Thymus (tissue), 11 donors: ENCODE results near the gene AGO4. TPM values are rescaled to one million over a fixed set of nuclear protein-coding genes. Genes with fewer than 3 reads are reported as not detected.
"Not testable (repeated sequence)": the region's sequence is repeated elsewhere in the genome, so short reads cannot be mapped to it uniquely, and the experiment has no call there.

Source experiments
- DNase-seq, 9 donors: peaks; one replicate each; pipeline ENCODE4 v3.0.0-alpha.2; 2013; ENCODE audit warnings: low spot score in 9 of 9, low read depth in 6 of 9, missing footprints in 1 of 9
- H3K27ac ChIP-seq, 2 donors: one replicate each; pipeline ENCODE4 v1.5.1; 2013; ENCODE audit warnings: control low read depth in 1 of 2, low read depth in 1 of 2, low read length in 1 of 2, mild to moderate bottlenecking in 1 of 2, moderate library complexity in 1 of 2
- H3K27me3 ChIP-seq, 2 donors: one replicate each; pipeline ENCODE4 v1.5.1; 2013; ENCODE audit warnings: low read length in 1 of 2; ENCODE audit not compliant: control insufficient read depth in 2 of 2, insufficient read depth in 1 of 2
- H3K36me3 ChIP-seq, 2 donors: one replicate each; pipeline ENCODE4 v1.5.1; 2013; ENCODE audit warnings: low read length in 1 of 2, mild to moderate bottlenecking in 1 of 2, moderate library complexity in 1 of 2; ENCODE audit not compliant: control insufficient read depth in 2 of 2, insufficient read depth in 2 of 2
- H3K4me1 ChIP-seq, 2 donors: one replicate each; pipeline ENCODE4 v1.5.1; 2013; ENCODE audit warnings: low read length in 2 of 2; ENCODE audit not compliant: control insufficient read depth in 2 of 2, insufficient read depth in 2 of 2
- H3K4me3 ChIP-seq, 2 donors: one replicate each; pipeline ENCODE4 v1.5.1; 2013; ENCODE audit warnings: low read length in 2 of 2, control low read depth in 1 of 2, mild to moderate bottlenecking in 1 of 2
- H3K9me3 ChIP-seq, 2 donors: one replicate each; pipeline ENCODE4 v1.5.1; 2013; ENCODE audit warnings: low read length in 1 of 2, mild to moderate bottlenecking in 1 of 2; ENCODE audit not compliant: control insufficient read depth in 2 of 2, insufficient read depth in 1 of 2
- WGBS: extraction: QIAGEN DNeasy Blood & Tissue Kit; methylation state at CpG from one replicate; pipeline ENCODE4 v1.1.7; 2013; 5-methylcytosine and 5-hydroxymethylcytosine counted together
- polyA plus RNA-seq: library from polyadenylated mRNA; stranded (reverse); fragments of 200-250 nt; gene quantifications from one replicate; pipeline ENCODE4 v1.2.3, GENCODE V29; 2013
- total RNA-seq: library from RNA; stranded (reverse); fragments of 120-200 nt; gene quantifications from one replicate; pipeline ENCODE4 v1.2.4, GENCODE V29; 2013
- donor health status: healthy.

Gene AGO4
- total and polyA plus RNA-seq, 2 donors = 6.8 to 10.2 TPM

DNA sequence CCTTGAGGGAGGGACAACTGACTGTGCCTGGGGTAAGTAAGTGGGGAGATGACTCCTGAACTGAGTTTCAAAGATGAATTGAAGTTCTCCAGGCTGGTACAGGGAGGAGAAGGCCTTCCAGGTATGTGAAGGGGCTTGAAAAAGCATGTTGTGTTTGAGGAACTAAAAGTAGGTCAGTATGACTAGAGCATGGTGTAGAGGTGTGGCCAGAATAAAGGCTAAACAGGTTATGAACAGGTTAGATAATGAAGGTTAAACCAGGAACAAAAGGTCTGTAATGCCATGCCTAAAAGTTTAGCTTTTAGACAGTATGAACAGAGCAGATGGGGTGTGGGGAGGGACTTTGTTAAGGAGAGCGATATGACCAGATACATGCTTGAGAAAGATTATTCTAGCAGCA is 30.7 kb upstream of the AGO4 start:
- Histone ChIP-seq H3K27ac (no peak overlapping the region), H3K4me3 (no peak overlapping the region), H3K36me3 (no peaks in the 10 kb centered on the region), H3K4me1 (no peaks in the 10 kb centered on the region), H3K27me3 (no peaks in the 10 kb centered on the region), H3K9me3 (no peaks in the 10 kb centered on the region)
- DNase-seq = no peak
- 97% methylated on average over 1 of the region's 1 CpG for WGBS

GRCh38 chr1:35783055-35783583 is 24.7 kb upstream of the AGO4 start:
- Histone ChIP-seq H3K9me3 (no peaks in the 10 kb centered on the region), H3K36me3 (no peaks in the 10 kb centered on the region), H3K27me3 (no peaks in the 10 kb centered on the region), H3K4me1 (no peaks in the 10 kb centered on the region), H3K27ac (no peak overlapping the region), H3K4me3 (no peak overlapping the region)
- over 99% methylated on average over 2 of the region's 2 CpGs for WGBS
- DNase-seq = no peak

GRCh38 chr1:35784364-35784763 is 23.5 kb upstream of the AGO4 start:
- not testable (repeated sequence) for H3K36me3 ChIP-seq, DNase-seq, H3K27ac ChIP-seq, H3K4me1 ChIP-seq, H3K9me3 ChIP-seq, H3K4me3 ChIP-seq, H3K27me3 ChIP-seq
- WGBS = 97% methylated on average over 8 of the region's 8 CpGs

DNA sequence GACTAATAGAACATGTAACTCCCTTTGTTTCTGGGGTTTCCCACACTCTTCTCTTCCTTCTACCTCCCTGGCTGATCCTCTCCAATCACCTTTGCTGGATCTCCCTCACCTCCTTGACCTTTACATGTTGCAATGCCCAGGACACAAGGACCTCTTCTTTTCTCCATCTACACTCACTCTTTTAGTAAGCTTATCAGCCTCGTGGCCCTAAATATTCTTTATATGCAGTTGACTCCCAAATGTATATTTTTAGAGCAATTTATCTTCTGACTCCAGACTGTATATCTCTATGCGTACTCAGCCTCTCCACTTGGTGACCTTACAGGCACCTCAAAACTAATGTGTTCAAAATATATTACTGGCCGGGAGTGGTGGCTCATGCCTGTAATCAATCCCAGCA is 19.7 kb upstream of the AGO4 start:
- Histone ChIP-seq H3K36me3 (no peaks in the 10 kb centered on the region), H3K9me3 (no peaks in the 10 kb centered on the region), H3K4me3 (no peak overlapping the region), H3K27me3 (no peaks in the 10 kb centered on the region), H3K27ac (no peak overlapping the region), H3K4me1 (no peaks in the 10 kb centered on the region)
- DNase-seq = no peak
- WGBS = 92% methylated on average over 3 of the region's 3 CpGs

- no peaks in the 10 kb centered on the region for H3K27me3 ChIP-seq
Observed at GRCh38 chr1:35790670-35791069, 17.1 kb upstream of the AGO4 start.

GRCh38 chr1:35795295-35795694 is 12.5 kb upstream of the AGO4 start:
- Histone ChIP-seq H3K4me3 (no peak overlapping the region), H3K27ac (no peak overlapping the region), H3K36me3 (no peaks in the 10 kb centered on the region), H3K27me3 (no peaks in the 10 kb centered on the region), H3K9me3 (no peaks in the 10 kb centered on the region), H3K4me1 (no peaks in the 10 kb centered on the region)
- WGBS = 97% methylated on average over 7 of the region's 7 CpGs
- no peak for DNase-seq

More at GRCh38 chr1:35790670-35791069, 17.1 kb upstream of the AGO4 start:
- no peak overlapping the region for H3K27ac ChIP-seq
- H3K4me3 ChIP-seq = no peak overlapping the region
- no peaks in the 10 kb centered on the region for H3K4me1 ChIP-seq
- no peaks in the 10 kb centered on the region for H3K9me3 ChIP-seq
- no peaks in the 10 kb centered on the region for H3K36me3 ChIP-seq
- 69% methylated on average over 2 of the region's 2 CpGs for WGBS
- DNase-seq = no peak

GRCh38 chr1:35797380-35797779 is 10.4 kb upstream of the AGO4 start:
- Histone ChIP-seq H3K4me3 (no peak overlapping the region), H3K4me1 (no peaks in the 10 kb centered on the region), H3K27me3 (no peaks in the 10 kb centered on the region), H3K27ac (no peak overlapping the region), H3K36me3 (no peaks in the 10 kb centered on the region), H3K9me3 (no peaks in the 10 kb centered on the region)
- no peak for DNase-seq
- WGBS = 95% methylated on average over 5 of the region's 5 CpGs

DNA sequence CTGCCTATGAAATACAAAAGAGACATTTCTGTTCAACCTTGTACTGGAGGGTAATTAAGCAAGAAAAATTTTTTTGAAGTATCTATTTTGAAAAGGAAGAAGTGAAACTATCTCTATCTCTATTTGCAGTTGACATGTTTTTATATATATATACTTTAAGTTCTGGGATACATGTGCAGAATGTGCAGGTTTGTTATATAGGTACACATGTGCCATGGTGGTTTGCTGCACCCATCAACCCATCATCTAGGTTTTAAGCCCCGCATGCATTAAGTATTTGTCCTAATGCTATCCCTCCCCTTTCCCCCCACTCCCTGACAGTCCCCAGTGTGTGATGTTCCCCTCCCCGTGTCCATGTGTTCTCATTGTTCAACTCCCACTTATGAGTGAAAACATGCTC is 9.8 kb upstream of the AGO4 start:
- H3K4me1 ChIP-seq, H3K4me3 ChIP-seq, H3K27ac ChIP-seq, H3K9me3 ChIP-seq, H3K36me3 ChIP-seq, H3K27me3 ChIP-seq, DNase-seq: not testable (repeated sequence)
- WGBS = 89% methylated on average over 2 of the region's 2 CpGs

DNA sequence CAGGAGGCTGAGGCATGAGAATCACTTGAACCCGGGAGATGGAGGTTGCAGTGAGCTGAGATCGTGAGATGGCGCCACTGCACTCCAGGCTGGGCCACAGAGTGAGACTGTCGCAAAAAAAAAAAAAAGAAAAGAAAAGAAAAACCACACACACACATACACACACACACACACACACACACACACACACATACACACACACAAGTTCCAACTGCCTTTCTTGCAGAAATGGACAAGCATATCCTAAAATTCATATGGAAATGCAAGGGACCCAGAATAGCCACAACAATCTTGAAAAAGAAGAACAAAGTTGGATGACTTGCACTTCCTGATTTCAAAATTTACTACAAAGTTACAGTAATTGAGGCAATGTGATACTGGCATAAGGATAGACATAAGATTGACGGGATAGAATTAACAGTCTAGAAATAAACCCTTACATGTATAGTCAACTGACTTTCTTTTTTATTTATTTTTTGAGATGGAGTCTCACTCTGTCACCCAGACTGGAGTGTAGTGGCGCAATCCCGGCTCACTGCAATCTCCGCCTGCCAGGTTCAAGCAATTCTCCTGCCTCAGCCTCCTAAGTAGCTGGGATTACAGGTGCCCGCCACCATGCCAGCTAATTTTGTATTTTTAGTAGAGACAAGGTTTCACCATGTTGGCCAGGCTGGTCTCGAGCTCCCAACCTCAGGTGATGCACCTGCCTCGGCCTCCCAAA is 7.5 kb upstream of the AGO4 start:
- not testable (repeated sequence) for H3K4me3 ChIP-seq, H3K36me3 ChIP-seq, H3K27me3 ChIP-seq, DNase-seq, H3K4me1 ChIP-seq, H3K27ac ChIP-seq, H3K9me3 ChIP-seq
- WGBS = 89% methylated on average over 11 of the region's 11 CpGs
